Measurements from ENCODE around the gene FAM222B.

Gene FAM222B

GRCh38 chr17:28860363-28860808 is 17.8 kb upstream of the FAM222B start:
- intact Hi-C loops (cut with DNase I; ENCODE audit: low total_unique reads) = no loop called here
- no peak for TF ChIP-seq CTCF (IDR thresholded peaks at IDR 0.05)

DNA sequence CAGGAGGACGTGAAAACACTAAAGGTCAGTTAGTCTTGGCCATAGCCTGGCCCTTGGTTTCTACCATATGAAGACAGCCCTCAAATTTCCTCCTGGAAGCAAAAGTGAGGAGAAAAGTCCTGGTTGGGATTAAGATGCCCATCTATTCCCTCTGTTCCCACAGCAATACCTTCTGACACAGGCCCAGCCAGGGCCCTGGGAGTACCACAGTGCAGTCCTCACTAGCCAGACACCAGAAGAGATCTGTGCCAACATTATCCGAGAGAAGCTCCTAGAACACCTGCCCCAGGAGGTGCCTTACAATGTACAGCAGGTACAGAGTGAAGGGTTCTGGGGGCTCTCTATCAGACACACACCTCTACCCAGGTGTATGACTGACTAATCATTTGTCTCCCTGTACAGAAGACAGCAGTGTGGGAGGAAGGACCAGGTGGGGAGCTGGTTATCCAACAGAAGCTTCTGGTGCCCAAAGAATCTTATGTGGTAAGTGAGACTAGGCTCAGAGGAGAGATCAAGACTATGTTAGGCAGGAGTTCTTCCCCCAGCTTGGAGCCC is 16.3 kb upstream of the FAM222B start:
- no peak for DNase-seq

More at GRCh38 chr17:28860363-28860808, 17.8 kb upstream of the FAM222B start:
- Histone ChIP-seq H3K36me3 (peaks cover 27 to 69% (median 46%) of the 10 kb centered on the region in 3 donors), H3K9me3 (no peaks in the 10 kb centered on the region), H3K4me3 (no peak overlapping the region), H3K4me1 (peaks cover 0 to 6% (median 4%) of the 10 kb centered on the region in 4 donors), H3K27ac (no peak overlapping the region), H3K27me3 (no peaks in the 10 kb centered on the region)
- no peak for DNase-seq

GRCh38 chr17:28857905-28858800 is 15.6 kb upstream of the FAM222B start:
- peaks cover 27 to 65% (median 46%) of the 10 kb centered on the region in 3 donors for H3K36me3 ChIP-seq
- H3K27ac ChIP-seq = no peak overlapping the region
- no peaks in the 10 kb centered on the region for H3K9me3 ChIP-seq
- no peak overlapping the region for H3K4me3 ChIP-seq
- TF ChIP-seq CTCF (IDR thresholded peaks at IDR 0.05) = no peak
- H3K4me1 ChIP-seq = peaks cover 0 to 13% (median 8%) of the 10 kb centered on the region in 4 donors
- intact Hi-C loops (cut with DNase I; ENCODE audit: low total_unique reads) = no loop called here
- no peak for DNase-seq
- H3K27me3 ChIP-seq = no peaks in the 10 kb centered on the region

More for the DNA sequence above, 16.3 kb upstream of the FAM222B start:
- no peak for TF ChIP-seq CTCF (IDR thresholded peaks at IDR 0.05)
- H3K36me3 ChIP-seq = peaks cover 27 to 69% (median 46%) of the 10 kb centered on the region in 3 donors
- no peak overlapping the region for H3K27ac ChIP-seq
- H3K27me3 ChIP-seq = no peaks in the 10 kb centered on the region
- no peak overlapping the region for H3K4me3 ChIP-seq
- H3K4me1 ChIP-seq = peaks cover 0 to 13% (median 8%) of the 10 kb centered on the region in 4 donors
- no peaks in the 10 kb centered on the region for H3K9me3 ChIP-seq
- intact Hi-C loops (cut with DNase I; ENCODE audit: low total_unique reads) = no loop called here

DNA sequence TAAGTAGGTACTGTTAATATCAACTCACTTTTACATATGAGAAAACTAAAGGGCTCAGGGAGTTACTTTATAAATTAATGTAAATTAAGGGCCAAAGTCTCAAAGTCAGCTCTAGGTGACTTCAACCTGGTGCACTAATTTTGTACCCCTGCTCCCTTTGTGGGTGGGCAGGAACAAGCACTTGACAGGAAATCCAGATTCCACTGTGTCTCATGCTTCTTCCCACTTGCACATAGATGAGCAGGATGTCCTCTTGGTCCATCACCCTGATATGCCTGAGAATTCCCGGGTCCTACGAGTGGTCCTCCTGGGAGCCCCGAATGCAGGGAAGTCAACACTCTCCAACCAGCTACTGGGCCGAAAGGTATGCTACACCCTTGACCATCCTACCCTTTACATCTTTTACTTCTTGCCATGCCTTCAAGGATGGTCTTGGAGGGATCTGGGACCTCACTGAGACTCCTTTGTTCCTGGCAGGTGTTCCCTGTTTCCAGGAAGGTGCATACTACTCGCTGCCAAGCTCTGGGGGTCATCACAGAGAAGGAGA is 13.5 kb upstream of the FAM222B start:
- H3K4me3 ChIP-seq = no peak overlapping the region
- H3K36me3 ChIP-seq = peaks cover 27 to 50% (median 41%) of the 10 kb centered on the region in 3 donors
- no peak for DNase-seq
- TF ChIP-seq CTCF (IDR thresholded peaks at IDR 0.05) = no peak
- no peak overlapping the region for H3K27ac ChIP-seq
- no peaks in the 10 kb centered on the region for H3K9me3 ChIP-seq
- peaks cover 0 to 13% (median 8%) of the 10 kb centered on the region in 4 donors for H3K4me1 ChIP-seq
- no peaks in the 10 kb centered on the region for H3K27me3 ChIP-seq
- intact Hi-C loops (cut with DNase I; ENCODE audit: low total_unique reads) = no loop called here

- DNase-seq = no peak
- intact Hi-C loops (cut with DNase I; ENCODE audit: low total_unique reads) = no loop called here
- H3K27me3 ChIP-seq = no peaks in the 10 kb centered on the region
These were observed 12.7 kb upstream of the FAM222B start for GRCh38 chr17:28855336-28855679.

More at GRCh38 chr17:28855336-28855679, 12.7 kb upstream of the FAM222B start:
- H3K9me3 ChIP-seq = no peaks in the 10 kb centered on the region
- peak overlapping the region; percentile 68 to 71 for H3K4me3 ChIP-seq
- peaks cover 24 to 42% (median 34%) of the 10 kb centered on the region in 3 donors for H3K36me3 ChIP-seq
- H3K4me1 ChIP-seq = peaks cover 0 to 13% (median 8%) of the 10 kb centered on the region in 4 donors
- no peak for TF ChIP-seq CTCF (IDR thresholded peaks at IDR 0.05)
- peak overlapping the region; percentile 74 to 79 for H3K27ac ChIP-seq
